Activated CD4-positive, alpha-beta T cell treated with anti-CD3 and anti-CD28 coated beads, Interleukin-10, Interleukin-2, amounts not matched to agents 100 ng/mL and 50 ng/mL, durations not matched to agents 16 hours and 8 hours (primary cell): ENCODE data around the gene SLC2A13.

Source experiments
- DNase-seq: peaks from one replicate; pipeline ENCODE4 v3.0.0-alpha.2; 2020

SLC2A13 gene

GRCh38 chr12:39712334-39712733, 393.5 kb downstream of the SLC2A13 start:
- DNase-seq: no peak
